Endothelial cell of umbilical vein (primary cell): Measurements from ENCODE around the gene PLEKHA3.

Experiments used
- MYC ChIP-seq: IDR thresholded peaks from one replicate; pipeline ENCODE4 v1.6.1; 2011; ENCODE audit warnings: mild to moderate bottlenecking, low read depth, low read length
- POLR2A ChIP-seq: IDR thresholded peaks from 2 replicates; pipeline ENCODE4 v1.6.1; 2012; ENCODE audit warnings: low read depth, mild to moderate bottlenecking, control low read depth, low read length
- POLR2AphosphoS5 ChIP-seq: IDR thresholded peaks from 2 replicates; pipeline ENCODE4 v1.6.1; 2012; ENCODE audit warnings: low read depth, mild to moderate bottlenecking, control low read depth, low read length, moderate library complexity; ENCODE audit not compliant: insufficient read depth
- TF ChIP-seq, protein P1 (sequence below), 2 donors: IDR thresholded peaks; 1 replicate in 1 of 2; 2 replicates in 1 of 2; pipeline ENCODE4 v1.5.1; 2011; ENCODE audit warnings: low read length in 2 of 2, mild to moderate bottlenecking in 2 of 2, moderate library complexity in 2 of 2, control low read depth in 1 of 2, inconsistent platforms in 1 of 2, low read depth in 1 of 2; ENCODE audit not compliant: insufficient read depth in 1 of 2; ENCODE audit errors: extremely low read depth in 1 of 2

DNA sequence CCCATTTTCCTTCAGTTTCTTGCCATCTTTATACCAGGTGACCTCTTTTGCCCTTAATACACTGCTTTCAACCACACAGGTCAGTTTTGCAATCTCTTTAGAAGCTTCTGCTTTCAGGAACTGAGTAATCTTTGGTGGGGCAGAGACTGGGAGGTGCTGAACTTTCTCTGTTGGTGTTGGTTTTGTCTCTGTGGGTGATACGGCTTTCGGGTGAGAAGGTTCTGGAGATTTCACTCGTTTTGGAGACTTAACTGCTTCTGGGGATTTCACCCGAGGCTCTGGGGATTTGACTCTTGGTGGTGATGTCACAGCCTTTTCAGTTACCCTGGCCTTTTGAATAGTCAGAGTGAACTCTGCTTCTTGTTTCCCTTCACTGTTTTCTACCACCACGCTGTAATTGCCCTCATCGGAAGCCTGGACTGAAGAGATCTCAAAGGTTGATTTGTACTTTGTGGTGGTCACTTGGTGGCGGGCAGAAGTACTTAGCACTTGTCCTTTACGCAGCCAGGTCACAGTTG, 50.4 kb downstream of the PLEKHA3 start:
- TF ChIP-seq, protein P1, sequence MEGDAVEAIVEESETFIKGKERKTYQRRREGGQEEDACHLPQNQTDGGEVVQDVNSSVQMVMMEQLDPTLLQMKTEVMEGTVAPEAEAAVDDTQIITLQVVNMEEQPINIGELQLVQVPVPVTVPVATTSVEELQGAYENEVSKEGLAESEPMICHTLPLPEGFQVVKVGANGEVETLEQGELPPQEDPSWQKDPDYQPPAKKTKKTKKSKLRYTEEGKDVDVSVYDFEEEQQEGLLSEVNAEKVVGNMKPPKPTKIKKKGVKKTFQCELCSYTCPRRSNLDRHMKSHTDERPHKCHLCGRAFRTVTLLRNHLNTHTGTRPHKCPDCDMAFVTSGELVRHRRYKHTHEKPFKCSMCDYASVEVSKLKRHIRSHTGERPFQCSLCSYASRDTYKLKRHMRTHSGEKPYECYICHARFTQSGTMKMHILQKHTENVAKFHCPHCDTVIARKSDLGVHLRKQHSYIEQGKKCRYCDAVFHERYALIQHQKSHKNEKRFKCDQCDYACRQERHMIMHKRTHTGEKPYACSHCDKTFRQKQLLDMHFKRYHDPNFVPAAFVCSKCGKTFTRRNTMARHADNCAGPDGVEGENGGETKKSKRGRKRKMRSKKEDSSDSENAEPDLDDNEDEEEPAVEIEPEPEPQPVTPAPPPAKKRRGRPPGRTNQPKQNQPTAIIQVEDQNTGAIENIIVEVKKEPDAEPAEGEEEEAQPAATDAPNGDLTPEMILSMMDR (IDR thresholded peaks at IDR 0.05; ENCODE audit: extremely low read depth in 1 of 2, insufficient read depth in 1 of 2, low read depth in 1 of 2, low read length in 2 of 2): no peak
- no peak for TF ChIP-seq POLR2AphosphoS5
- no peak for TF ChIP-seq POLR2A
- TF ChIP-seq MYC: no peak
